T-helper 9 cell (primary cell): Measurements from ENCODE around the gene SNX22.
"Not testable (repeated sequence)": the region's sequence is repeated elsewhere in the genome, so short reads cannot be mapped to it uniquely, and the experiment has no call there.

Source experiments
- DNase-seq: peaks from one replicate; pipeline ENCODE4 v3.0.0-alpha.2; 2020
- total RNA-seq, 2 donors: gene quantifications; one replicate each; lab custom pipeline; 2026; lab: John Stamatoyannopoulos, UW

SNX22 gene
- 0 to 0.77 reads per million in 2 donors for total RNA-seq

- peak; percentile 26 for DNase-seq
These were observed at the start of gene SNX22 for GRCh38 chr15:64151727-64152506. Gene SNX22 (plus strand): TSS chr15:64151731. CDS start chr15:64151776, 45 bp downstream.

DNA sequence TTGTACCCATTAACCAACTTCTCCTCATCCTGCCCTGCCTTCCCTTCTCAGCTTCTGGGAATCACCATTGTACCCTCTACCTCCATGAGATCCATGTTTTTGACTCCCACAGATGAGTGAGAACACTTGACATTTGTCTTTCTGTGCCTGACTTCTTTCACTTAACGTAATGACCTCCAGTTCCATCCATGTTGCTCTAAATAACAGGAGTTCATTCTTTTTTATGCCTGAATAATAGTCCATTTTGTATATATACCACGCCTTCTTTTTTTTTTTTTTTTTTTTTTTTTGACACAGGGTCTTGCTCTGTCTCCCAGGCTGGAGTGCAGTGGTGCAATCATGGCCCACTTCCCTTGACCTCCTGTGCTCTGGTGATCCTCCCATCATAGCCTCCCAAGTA, 49.0 kb upstream of the SNX22 start:
- no peak for DNase-seq

DNA sequence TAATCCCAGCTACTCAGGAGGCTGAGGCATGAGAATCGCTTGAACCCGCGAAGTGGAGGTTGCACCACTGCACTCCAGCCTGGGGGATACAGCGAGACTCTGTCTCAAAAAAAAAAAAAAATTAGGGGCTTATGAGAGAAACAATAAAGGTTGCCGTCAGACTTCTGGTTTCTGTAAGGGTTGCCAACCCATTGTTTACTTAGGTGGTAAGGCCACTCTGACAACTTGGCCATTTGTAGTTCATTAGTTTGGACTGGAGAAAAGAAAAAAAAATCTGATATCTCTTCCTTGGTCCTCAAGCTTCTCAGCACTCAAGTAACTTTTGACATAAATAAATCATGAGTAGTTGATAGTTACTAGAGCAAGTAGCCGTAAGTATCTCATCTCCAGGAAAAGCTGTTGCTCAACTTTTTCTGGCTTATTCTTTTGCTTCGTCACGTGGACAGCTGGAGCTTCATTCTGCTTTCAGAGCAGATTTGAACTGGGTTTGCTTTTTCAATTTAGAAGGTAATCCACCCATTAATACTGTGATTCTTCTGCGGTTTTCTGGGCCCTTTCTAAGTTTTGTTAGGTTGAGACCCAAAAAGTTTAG, 46.3 kb upstream of the SNX22 start:
- DNase-seq: no peak

GRCh38 chr15:64107337-64107736, 44.2 kb upstream of the SNX22 start:
- DNase-seq: no peak

DNA sequence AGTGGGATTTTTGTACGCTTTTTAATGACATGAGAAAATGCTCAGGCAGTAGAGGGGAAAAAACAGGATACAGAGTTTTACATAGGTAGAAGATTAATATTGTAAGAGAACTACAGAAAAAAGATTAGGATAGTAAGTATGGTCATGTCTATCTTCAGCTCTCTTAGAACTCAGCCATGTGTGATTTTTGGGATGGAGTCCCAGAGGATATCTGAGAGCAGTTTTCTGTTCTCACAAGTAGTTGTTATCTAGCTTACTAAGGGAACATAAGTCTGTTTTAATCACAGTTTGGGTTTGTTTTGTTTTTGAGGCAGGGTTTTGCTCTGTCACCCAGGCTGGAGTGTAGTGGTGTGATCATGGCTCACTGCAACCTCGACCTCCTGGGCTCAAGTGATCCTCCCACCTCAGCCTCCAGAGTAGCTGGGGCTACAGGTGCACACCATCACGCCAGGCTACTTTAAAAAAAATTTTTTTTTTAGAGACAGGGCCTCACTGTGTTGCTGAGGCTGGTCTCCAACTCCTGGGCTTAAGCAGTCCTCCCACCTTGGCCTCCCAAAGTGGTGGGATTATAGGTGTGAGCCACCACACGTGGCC, 41.3 kb upstream of the SNX22 start:
- DNase-seq: not testable (repeated sequence)

- DNase-seq: no peak
These were observed 40.4 kb upstream of the SNX22 start for GRCh38 chr15:64110950-64111678.

GRCh38 chr15:64111679-64112050, 39.9 kb upstream of the SNX22 start:
- DNase-seq: no peak

GRCh38 chr15:64112073-64112772, 39.3 kb upstream of the SNX22 start:
- no peak for DNase-seq

GRCh38 chr15:64112904-64113303, 38.6 kb upstream of the SNX22 start:
- no peak for DNase-seq

DNA sequence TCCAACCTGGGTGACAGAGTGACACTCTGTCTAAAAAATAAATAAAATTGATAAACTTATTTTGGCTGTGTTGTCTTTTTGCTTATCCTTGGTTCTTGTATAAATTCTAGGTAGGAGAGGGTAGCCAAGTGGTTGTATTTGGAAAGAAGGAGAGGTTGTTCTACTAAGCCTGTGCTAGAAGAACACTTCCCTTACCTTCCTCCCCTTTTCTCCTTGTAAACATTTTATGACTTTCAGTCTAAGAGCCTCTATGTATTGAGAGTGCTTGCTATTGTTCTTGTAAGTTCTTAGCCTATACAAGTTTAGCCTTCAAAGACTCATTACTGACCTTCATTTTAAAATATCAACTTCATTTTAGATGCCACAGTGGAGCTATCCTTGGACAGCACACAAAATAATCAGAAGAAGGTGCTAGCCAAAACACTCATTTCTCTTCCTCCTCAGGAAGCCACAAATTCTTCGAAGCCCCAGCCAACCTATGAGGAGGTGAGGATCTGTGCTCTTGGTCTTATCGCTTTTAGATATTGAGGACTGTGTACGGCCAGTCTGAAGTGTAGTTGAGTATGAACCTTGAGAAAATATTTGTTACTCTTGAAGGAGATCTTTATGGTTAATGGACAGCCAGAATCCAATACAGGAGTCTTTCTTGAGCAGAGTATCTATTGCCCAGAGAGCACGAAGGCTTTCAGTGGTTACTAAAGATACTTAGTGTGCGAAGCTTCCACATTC, 33.6 kb upstream of the SNX22 start:
- no peak for DNase-seq

DNA sequence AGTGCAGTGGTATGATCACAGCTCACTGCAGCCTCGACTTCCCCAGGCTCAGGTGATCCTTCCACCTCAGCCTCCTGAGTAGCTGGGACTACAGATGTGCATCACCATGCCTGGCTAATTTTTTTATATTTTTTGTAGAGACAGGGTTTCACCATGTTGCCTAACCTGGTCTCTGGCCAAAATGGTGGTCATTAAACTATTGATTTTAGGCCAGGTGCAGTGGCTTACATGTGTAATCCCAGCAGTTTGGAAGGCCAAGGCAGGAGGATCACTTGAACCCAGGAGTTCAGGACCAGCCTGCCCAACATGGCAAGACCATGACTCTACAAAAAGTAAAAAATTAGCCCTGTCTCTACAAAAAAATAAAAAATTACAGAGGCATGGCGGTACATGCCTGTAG, 31.2 kb upstream of the SNX22 start:
- DNase-seq: not testable (repeated sequence)

GRCh38 chr15:64121614-64122013, 29.9 kb upstream of the SNX22 start:
- DNase-seq: no peak

GRCh38 chr15:64122444-64122843, 29.1 kb upstream of the SNX22 start:
- no peak for DNase-seq

GRCh38 chr15:64122936-64123351, 28.6 kb upstream of the SNX22 start:
- DNase-seq: no peak

DNA sequence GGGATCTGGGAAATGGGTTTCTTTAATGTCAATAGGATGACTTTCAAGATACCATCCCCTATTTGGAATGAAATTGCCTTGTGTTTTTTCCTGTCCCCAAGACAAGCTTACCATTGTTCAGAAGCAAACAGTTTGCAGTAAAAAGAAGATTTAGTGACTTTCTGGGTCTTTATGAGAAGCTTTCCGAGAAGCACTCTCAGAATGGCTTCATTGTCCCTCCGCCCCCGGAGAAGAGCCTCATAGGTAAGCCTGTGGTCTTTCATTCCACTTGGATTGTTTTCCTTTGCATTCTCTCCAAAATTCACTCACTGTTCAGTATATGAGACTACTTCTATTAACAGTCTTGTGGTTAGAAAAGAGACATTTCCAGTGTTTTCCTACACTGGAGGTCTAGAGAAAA, 25.6 kb upstream of the SNX22 start:
- no peak for DNase-seq

- no peak for DNase-seq
These were observed 23.8 kb upstream of the SNX22 start for GRCh38 chr15:64127521-64128270.

- DNase-seq: no peak
These were observed 21.4 kb upstream of the SNX22 start for GRCh38 chr15:64130159-64130558.

DNA sequence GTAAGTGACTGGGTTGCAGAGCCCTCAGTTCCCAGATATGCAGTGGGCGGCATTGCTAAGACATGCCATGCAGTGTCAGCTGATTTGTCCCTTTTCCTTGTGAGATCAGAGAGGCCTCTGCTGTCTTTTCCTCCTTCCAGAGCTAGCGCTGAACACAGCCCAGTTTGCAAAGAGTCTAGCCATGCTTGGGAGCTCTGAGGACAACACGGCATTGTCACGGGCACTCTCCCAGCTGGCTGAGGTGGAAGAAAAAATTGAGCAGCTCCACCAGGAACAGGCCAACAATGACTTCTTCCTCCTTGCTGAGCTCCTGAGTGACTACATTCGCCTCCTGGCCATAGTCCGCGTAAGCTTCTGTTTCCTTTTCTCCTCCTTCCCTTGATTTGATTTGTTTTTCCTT, 20.0 kb upstream of the SNX22 start:
- no peak for DNase-seq

DNA sequence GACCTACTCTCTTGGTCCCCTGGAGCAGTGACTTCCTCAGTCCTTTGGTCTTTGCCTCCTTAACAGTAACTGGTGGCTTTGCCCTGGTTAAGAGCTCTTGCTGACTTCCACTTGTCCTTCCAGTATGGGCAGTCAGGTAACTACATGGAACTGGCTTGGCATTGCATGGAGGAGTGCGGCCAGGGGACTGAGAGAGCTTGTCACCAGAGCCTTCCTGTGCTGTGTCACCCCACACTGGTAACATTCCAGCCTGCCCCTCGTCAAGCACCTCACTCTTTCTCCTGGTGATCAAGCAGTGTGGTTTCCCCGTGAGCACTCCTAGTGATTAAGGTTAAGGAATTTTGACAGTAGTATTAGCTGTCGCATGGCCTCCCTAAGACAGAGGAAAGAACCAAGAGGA, 19.3 kb upstream of the SNX22 start:
- no peak for DNase-seq

- no peak for DNase-seq
These were observed 17.7 kb upstream of the SNX22 start for GRCh38 chr15:64133623-64134344.
